ENCODE results near the gene RBBP8NL.

The RBBP8NL gene

DNA sequence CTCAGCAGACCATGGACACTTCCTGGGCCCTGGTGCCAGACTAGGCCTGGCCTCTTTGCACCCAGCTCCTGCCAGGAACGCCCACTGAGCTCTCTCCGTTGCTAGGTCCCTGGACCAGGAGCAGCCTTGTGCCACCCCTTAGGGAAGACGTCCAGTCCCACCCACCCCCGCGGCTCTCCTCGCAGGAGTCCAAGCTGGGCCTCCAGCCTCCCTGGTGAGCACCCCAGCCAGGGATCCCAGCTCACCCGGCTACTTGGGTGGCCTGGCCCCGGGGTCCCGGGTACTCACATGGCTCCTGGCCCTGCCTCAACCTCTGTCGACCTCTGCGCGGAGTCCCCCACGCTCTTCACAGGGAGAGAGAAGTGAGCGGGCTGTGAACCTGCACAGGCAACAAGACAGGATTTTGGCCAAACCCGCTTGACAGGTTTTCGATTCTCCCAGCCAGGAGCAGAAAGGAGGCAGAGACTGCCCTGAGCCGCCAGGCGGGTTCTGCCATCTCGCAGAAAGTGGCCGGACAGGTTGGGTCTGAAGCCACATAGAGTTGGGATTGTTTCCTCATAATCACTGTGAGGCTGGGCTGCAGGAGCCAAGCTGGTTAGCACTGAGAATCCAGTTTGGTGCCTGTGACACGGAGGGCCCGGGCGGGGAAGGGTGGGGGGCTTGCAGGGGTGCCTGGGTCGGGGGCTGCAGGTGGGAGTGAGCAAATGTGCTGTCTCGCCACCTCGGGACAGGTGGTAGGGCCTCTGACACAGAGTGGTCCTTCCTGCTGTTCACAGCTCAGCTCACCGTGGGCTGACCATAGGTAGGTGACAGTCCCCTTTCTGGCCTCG, at the start of gene RBBP8NL:
Gene RBBP8NL (minus strand): TSS at position 368 of the 830 bp plus-strand sequence. CDS start 7,892 bp downstream, outside the sequence.
- DNase-seq (ENCODE audit: low spot score), result no peak

GRCh38 chr20:62476056-62476838, 48.9 kb upstream of the RBBP8NL start:
- no peak for DNase-seq (ENCODE audit: low spot score)

DNA sequence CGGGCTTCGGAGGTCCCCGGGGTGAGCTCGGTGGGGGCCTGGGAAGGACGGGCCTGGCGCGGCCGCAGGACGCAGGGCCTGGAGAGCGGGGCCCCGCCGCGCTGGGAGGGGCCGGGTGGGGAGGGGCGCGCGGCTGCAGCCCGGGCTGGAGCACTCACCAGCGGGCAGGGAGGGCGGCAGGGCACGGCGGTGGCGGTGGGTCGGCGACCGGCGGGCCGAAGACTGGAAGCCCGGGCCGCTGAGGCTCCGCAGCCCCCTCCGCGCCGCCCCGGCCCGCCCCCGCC, 48.4 kb upstream of the RBBP8NL start, which contains the start of gene GATA5:
Gene GATA5 (minus strand): TSS at position 224 of the 284 bp plus-strand sequence. CDS start 474 bp downstream, outside the sequence.
- no peak for DNase-seq (ENCODE audit: low spot score)

DNA sequence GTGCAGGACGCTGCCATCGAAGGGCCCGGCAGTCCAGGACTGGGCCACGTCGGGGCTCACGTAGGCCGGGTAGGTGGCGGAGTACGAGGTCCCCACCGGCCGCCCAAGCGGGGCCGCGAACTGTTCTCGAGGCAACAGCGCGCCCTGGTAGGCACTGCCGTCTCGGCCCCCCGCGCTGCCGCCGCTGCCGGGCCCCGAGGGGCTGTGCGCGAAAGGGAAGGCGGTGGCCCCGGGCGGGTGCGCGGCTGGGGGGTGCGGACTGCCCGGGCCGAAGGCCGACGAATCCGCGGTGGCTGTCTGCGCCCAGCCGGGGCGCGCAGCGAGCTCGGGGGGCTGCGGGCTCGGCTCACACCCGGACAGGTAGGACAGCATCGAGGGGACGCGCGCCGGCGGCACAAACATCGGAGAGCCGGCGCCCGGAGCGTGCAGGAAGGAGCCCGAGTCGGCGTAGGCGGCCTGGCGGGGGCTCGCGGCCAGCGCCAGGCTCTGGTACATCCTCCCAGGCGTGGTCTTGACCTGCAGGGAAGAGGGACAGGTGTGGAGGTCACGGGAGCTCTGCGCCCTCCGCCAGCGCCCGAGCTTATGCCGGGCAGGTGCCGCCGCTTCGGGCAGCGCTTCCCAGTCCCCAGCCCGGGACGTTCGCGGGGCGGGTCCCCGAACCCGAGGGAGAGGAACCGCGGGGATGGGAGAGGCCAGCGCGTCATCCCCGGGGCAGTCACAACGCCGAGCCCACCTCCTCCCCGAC, 47.9 kb upstream of the RBBP8NL start:
- DNase-seq (ENCODE audit: low spot score), result no peak

DNA sequence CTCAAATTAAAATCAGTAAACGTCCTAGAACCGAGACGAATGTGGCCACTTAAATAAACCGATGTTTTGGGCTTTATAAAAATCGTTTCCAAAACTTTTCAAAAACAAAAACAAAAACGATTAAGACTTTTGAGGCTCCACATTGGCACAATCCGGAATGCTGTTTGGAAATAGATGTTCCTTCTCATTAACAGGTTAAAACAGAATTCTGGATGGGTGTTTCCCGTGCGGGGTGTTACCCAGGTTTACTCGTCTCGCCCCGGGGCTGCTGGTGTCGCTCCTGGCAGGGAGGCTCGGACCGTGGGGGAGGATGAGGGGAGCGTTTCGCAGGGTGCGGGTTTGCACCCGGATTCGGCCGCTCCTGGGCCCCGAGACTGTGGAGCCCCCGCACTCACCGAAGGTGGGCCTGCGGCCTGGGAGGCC, 47.3 kb upstream of the RBBP8NL start:
- DNase-seq (ENCODE audit: low spot score), result no peak

DNA sequence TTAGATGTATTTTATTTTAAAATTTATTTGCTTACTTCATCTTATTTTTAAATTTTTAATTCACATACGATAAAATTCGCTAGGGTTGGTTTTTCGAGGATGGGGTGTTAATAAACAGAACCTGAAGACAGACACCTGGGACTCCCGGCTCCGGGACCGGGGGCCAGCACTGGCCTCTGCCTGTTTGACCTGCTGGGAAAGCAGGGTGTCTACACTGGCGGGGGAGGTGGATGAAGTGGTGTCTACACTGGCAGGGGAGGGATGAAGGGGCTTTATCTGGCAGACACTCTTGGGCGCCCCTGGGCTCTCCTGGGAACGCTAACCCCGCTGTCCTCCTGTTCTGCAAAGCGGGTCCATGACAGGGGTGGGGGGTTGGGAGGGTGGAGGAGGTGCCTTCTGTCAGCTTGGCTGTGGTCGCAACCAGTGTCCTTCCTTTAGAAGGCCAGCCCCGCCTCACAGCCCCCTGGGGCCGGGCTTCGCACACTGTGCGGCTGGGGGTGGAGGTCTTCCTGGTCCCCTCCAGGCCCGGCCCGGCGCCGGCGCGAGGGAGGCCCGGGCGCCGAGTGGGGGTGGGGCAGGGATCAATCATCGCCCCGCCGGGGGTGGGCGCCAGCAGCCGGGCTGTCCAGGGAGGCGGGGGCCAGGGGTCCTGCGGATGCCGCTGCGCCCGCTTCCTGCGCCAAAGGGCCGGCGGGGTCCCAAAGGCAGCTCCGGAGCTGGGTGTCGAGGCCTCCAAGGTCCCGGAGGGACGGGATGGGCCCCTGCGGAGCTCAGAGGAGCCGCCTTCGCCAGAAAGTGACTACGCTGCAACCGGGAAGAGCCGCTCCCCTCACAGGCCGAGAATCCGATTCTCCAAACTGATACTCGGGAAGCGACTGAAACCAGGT, 46.6 kb upstream of the RBBP8NL start:
- DNase-seq (ENCODE audit: low spot score), result no peak

DNA sequence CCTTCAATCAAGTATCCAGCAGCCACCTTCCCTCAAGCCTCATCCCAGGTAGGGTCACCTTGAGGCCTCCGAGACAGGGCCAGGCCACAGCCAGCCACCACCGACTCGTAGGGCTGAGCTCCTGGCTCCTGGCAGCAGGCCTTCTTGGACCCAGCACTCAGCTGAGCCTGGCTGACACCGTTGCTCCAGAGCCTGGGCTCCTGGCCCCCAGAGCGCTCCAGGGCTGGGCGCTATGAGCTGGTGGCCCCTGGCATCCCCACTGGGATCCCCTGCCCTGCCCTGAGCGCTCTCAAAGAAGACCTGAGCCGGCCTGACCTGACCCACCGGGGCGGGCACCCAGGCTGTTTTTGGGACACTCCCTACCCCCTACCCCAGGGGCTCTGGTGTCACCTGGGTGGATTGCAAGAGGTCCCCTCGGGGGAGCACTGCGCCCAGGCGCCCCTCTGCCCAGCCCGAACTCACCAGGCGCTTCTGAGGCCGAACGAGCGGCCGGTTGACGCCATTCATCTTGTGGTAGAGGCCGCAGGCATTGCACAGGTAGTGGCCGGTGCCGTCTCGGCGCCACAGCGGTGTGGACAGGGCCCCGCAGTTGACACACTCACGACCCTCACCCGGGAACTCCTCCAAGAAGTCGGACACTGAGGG, 45.7 kb upstream of the RBBP8NL start:
- no peak for DNase-seq (ENCODE audit: low spot score)

GRCh38 chr20:62472138-62472940, 45.0 kb upstream of the RBBP8NL start:
- DNase-seq (ENCODE audit: low spot score), result no peak

GRCh38 chr20:62470459-62470858, 43.1 kb upstream of the RBBP8NL start:
- no peak for DNase-seq (ENCODE audit: low spot score)

DNA sequence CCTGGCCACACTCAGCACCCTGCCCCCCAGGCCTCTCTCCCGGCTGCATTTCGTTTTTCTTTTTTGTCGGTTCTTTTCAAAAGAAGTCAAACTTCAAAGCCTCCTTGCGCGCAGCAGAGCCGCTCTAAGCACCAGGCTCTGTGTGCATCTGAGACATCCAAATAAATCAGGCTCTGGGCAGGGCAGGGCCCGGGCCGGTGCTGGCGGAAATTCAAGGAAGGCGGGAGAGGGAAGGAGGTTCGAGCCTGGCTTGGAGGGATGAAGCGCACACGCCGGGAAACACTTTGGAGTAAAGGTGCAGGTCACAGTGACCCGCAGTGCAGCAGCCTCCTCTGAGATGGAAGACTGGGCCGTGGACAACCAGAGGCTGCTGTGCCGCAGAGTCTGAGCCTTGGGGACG, 42.7 kb upstream of the RBBP8NL start:
- no peak for DNase-seq (ENCODE audit: low spot score)

DNA sequence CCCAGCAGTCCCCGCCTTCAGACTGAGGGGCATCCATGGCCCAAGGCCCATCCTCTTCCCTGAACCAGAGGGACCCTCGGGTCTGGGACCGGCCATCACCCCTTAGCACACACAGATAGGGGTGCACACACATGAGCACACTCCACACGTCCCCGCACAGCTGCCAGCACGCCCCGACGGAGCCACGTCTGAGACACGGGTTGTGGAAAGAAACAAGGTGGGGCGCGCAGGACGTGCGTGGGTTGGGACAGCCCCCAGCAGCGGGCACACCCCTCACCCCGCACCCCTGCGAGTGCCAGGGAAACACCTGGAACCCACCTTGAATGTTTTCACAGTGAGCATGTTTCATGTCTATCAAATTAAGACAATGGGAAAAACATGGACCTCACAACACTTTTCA, 42.0 kb upstream of the RBBP8NL start:
- DNase-seq (ENCODE audit: low spot score), result no peak

DNA sequence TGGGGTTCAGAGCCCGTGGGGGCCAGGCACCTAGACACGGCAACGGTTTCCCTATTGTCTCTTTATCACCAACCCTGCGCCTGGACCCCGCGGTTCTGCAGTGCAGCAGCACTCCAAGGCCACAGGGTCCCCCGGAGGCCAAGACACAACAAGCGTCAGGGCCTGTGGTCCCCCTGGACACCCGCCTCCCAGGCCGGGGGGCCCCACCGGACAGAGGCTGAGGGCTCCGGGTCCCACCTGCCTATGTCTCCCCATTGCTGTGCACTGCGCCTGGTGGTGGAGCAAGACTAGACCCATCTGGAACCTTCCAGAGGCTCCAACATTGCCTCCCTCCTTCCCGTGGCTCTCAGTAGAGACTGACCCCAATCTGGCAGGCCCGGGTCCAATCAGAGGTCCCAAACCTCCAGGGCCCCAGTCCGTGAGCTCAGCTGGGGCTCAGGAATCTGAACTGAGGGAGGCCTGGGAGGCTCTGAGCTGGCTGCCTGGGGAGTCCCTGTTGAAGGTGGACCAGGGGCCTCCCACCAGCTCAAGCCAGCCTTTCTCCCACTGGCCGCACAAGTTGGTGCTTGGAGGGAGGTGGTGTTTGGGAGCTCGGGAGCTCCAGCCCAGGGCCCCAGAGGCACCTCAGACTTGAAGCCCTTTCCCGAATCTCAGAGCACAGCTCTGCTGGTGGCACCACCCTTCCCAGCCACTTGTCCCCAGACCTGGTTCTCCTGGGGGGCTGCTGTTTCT, 39.6 kb upstream of the RBBP8NL start:
- DNase-seq (ENCODE audit: low spot score), result no peak

- DNase-seq (ENCODE audit: low spot score), result no peak
These were observed 38.9 kb upstream of the RBBP8NL start for GRCh38 chr20:62466072-62466760.

DNA sequence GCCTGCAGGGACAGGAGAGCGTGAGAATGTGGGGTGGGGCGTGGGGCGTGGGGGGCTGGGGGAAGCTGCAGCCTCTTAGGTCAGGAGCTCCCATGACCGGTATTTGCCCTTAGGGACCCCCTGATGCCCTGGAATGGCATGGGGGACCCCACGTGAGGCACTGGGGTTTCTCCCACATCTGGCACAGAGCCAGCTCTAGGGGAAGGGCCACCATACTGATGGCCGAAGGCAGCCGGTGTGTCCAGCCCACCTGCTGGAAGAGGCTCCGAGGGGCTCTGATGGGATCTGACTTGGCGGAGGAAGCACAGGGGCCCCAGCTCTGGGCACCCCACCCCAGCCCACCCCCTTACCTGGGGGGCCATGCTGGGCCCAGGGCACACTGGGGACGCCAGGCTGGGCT, 37.7 kb upstream of the RBBP8NL start:
- DNase-seq (ENCODE audit: low spot score), result no peak

DNA sequence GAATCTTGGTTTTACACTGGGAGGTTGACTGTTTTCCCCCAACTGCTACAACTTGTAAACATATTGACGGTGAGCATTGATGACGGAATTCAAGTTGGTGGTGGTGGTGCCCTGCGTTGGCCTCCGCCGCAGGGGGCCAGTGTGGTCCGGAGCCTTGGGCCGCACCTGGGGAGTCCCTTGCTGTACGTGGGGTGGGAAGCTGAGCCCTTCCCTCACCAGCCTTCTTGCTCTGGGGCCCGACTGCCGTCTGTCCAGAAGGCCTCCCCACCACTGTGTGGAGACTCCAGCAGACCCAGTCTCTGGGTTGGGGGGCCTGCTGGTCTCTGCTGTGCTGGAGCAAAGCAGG, 37.1 kb upstream of the RBBP8NL start:
- DNase-seq (ENCODE audit: low spot score), result no peak

- DNase-seq (ENCODE audit: low spot score), result no peak
These were observed 36.5 kb upstream of the RBBP8NL start for GRCh38 chr20:62463651-62464424.

GRCh38 chr20:62462976-62463592, 35.7 kb upstream of the RBBP8NL start:
- no peak for DNase-seq (ENCODE audit: low spot score)

GRCh38 chr20:62461834-62462233, 34.5 kb upstream of the RBBP8NL start:
- no peak for DNase-seq (ENCODE audit: low spot score)

Measured in GM03348 (cell line).